Measurements from ENCODE around the gene MACROD2. TPM values are rescaled to one million over a fixed set of nuclear protein-coding genes. Genes with fewer than 3 reads are reported as not detected.
A peak's percentile ranks its signal among the peaks of the same experiment; 100 is the strongest.

MACROD2 gene
- total RNA-seq, 3 donors from 2014 or later, result 3.2 to 7.6 (median 6.4) TPM

GRCh38 chr20:14761903-14762302 is 766.6 kb downstream of the MACROD2 start:
- intact Hi-C loops (cut with DNase I, micrococcal nuclease), result no loop called here
- no peak for TF ChIP-seq CTCF (IDR thresholded peaks at IDR 0.05)
- DNase-seq (no peak), ATAC-seq (no peak)
- no peaks in the 10 kb centered on the region for H3K4me1 ChIP-seq (ENCODE audit: low read depth)
- no peaks in the 10 kb centered on the region for H3K9me3 ChIP-seq
- no peak overlapping the region for H3K4me3 ChIP-seq
- no peaks in the 10 kb centered on the region for H3K36me3 ChIP-seq (ENCODE audit: low read depth)

- Histone ChIP-seq H3K9me3 (no peaks in the 10 kb centered on the region), H3K4me3 (no peak overlapping the region), H3K36me3 (ENCODE audit: low read depth) (no peaks in the 10 kb centered on the region), H3K4me1 (ENCODE audit: low read depth) (no peaks in the 10 kb centered on the region)
- DNase-seq, result peak in 2 of 3 donors; percentile 29 to 66
- intact Hi-C loops (cut with DNase I, micrococcal nuclease), result no loop called here
- no peak for TF ChIP-seq CTCF (IDR thresholded peaks at IDR 0.05)
- ATAC-seq, result peak; percentile 78
These were observed 769.4 kb downstream of the MACROD2 start for GRCh38 chr20:14764511-14765369.

- no peak for DNase-seq
- no peaks in the 10 kb centered on the region for H3K4me1 ChIP-seq (ENCODE audit: low read depth)
- H3K4me3 ChIP-seq, result no peak overlapping the region
- no peaks in the 10 kb centered on the region for H3K36me3 ChIP-seq (ENCODE audit: low read depth)
- TF ChIP-seq CTCF (IDR thresholded peaks at IDR 0.05), result no peak
- no peaks in the 10 kb centered on the region for H3K9me3 ChIP-seq
- intact Hi-C loops (cut with DNase I, micrococcal nuclease), result no loop called here
- no peak for ATAC-seq
These were observed 770.0 kb downstream of the MACROD2 start for GRCh38 chr20:14765370-14765701.

DNA sequence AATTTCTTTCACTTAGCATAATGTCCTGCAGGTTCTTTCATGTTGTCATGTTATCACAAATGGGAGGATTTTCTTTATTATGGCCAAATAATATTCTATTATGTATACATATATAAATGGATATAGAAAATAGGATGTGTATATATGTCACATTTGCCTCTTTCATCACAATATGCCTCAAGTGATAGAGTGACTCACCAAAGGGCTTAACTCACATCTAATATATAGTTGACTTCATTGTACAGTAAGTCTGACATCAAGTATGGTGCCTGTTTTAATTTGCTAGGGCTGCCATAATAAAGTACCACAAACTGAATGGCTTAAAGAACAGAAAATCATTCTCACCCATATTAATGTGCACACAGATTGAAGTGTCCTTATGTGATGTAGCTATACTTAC is 778.2 kb downstream of the MACROD2 start:
- intact Hi-C loops (cut with DNase I, micrococcal nuclease), result no loop called here
- H3K4me3 ChIP-seq, result no peak overlapping the region
- ATAC-seq, result no peak
- DNase-seq, result no peak
- no peaks in the 10 kb centered on the region for H3K4me1 ChIP-seq (ENCODE audit: low read depth)
- no peak for TF ChIP-seq CTCF (IDR thresholded peaks at IDR 0.05)
- no peaks in the 10 kb centered on the region for H3K36me3 ChIP-seq (ENCODE audit: low read depth)
- H3K9me3 ChIP-seq, result no peaks in the 10 kb centered on the region

DNA sequence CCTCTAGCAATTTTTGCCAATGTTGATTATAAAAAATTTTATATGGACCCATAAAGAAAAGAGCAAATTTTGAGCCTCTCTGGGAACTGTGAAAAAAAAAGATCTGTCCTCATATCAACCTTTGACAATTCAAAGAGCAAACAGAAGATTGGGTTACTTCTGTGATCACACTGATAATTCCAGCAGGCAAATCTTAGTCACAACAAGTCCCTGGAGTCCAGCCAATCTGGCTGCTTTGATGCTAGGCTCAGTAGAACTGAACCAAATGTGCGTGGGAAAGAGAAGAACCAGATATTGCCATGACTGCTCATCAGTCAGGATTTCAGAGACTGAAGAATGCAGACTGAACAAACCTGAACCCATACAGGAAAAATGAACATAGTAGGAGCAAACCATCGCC is 780.5 kb downstream of the MACROD2 start:
- intact Hi-C loops (cut with DNase I, micrococcal nuclease), result no loop called here
- Histone ChIP-seq H3K4me3 (no peak overlapping the region), H3K9me3 (no peaks in the 10 kb centered on the region), H3K4me1 (ENCODE audit: low read depth) (no peaks in the 10 kb centered on the region), H3K36me3 (ENCODE audit: low read depth) (no peaks in the 10 kb centered on the region)
- peak in 1 of 3 donors; percentile 27 for DNase-seq
- ATAC-seq, result peak; percentile 31
- TF ChIP-seq CTCF (IDR thresholded peaks at IDR 0.05), result no peak
